ENCODE measurements around the gene PCYT1A. TPM values are rescaled to one million over a fixed set of nuclear protein-coding genes. Genes with fewer than 3 reads are reported as not detected.

Gene PCYT1A
- total RNA-seq, 2 experiments from 2014 or later, result 58.4 to 64.2 TPM

- DNase-seq (no peak), ATAC-seq (ENCODE audit: low read depth) (no peak)
- no peaks in the 10 kb centered on the region for H3K9me3 Mint-ChIP-seq
- no peaks in the 10 kb centered on the region for H3K4me1 Mint-ChIP-seq
- H3K4me3 Mint-ChIP-seq, result no peak overlapping the region
- H3K36me3 Mint-ChIP-seq, result no peaks in the 10 kb centered on the region
- POLR2A ChIA-PET, result no interaction called here
- no peak overlapping the region for H3K27ac Mint-ChIP-seq
- H3K27me3 Mint-ChIP-seq, result peaks cover 2% of the 10 kb centered on the region
Observed at GRCh38 chr3:196225086-196225485, 62.4 kb downstream of the PCYT1A start.

GRCh38 chr3:196222876-196223595 lies 64.5 kb downstream of the PCYT1A start:
- peaks cover 2% of the 10 kb centered on the region for H3K27me3 Mint-ChIP-seq
- no peaks in the 10 kb centered on the region for H3K9me3 Mint-ChIP-seq
- POLR2A ChIA-PET, result no interaction called here
- H3K4me1 Mint-ChIP-seq, result peaks cover 11% of the 10 kb centered on the region
- ATAC-seq (ENCODE audit: low read depth) (no peak), DNase-seq (no peak)
- no peak overlapping the region for H3K4me3 Mint-ChIP-seq
- no peak overlapping the region for H3K27ac Mint-ChIP-seq
- no peaks in the 10 kb centered on the region for H3K36me3 Mint-ChIP-seq

- peaks cover 14% of the 10 kb centered on the region for H3K4me1 Mint-ChIP-seq
- H3K27me3 Mint-ChIP-seq, result peaks cover 2% of the 10 kb centered on the region
- ATAC-seq (ENCODE audit: low read depth), result no peak
Observed at GRCh38 chr3:196220991-196221390, 66.5 kb downstream of the PCYT1A start.

DNA sequence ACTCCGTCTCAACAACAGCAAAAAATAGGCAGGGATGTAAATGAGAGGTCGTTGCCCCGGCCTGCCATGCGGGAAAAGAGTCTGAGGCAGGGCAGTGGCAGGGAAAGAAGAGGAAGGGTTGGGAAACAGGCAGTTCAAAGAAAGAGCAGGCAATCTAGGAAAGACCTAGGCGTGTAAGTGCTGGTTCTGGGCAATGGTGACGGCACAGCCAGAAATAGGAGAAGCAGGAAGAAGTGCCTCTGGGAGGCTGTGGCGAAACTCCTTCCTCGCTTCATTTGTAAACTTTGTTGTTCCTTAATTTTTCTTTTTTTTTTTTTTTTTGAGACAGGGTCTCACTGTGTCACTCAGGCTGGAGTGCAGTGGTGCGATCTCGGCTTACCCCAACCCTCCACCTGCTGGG lies 66.9 kb downstream of the PCYT1A start:
- DNase-seq (no peak), ATAC-seq (ENCODE audit: low read depth) (no peak)
- Mint-ChIP-seq H3K36me3 (no peaks in the 10 kb centered on the region), H3K27me3 (peaks cover 2% of the 10 kb centered on the region), H3K4me3 (no peak overlapping the region), H3K27ac (no peak overlapping the region), H3K9me3 (no peaks in the 10 kb centered on the region), H3K4me1 (peaks cover 14% of the 10 kb centered on the region)
- POLR2A ChIA-PET, result interaction anchor here (1.3 kb wide), 1 partner anchor 17 kb away, joined by 3 read pairs; no protein-coding TSS in a partner anchor

More at GRCh38 chr3:196220991-196221390, 66.5 kb downstream of the PCYT1A start:
- POLR2A ChIA-PET, result no interaction called here
- H3K27ac Mint-ChIP-seq, result no peak overlapping the region
- no peak overlapping the region for H3K4me3 Mint-ChIP-seq
- H3K36me3 Mint-ChIP-seq, result no peaks in the 10 kb centered on the region
- DNase-seq, result no peak
- no peaks in the 10 kb centered on the region for H3K9me3 Mint-ChIP-seq

DNA sequence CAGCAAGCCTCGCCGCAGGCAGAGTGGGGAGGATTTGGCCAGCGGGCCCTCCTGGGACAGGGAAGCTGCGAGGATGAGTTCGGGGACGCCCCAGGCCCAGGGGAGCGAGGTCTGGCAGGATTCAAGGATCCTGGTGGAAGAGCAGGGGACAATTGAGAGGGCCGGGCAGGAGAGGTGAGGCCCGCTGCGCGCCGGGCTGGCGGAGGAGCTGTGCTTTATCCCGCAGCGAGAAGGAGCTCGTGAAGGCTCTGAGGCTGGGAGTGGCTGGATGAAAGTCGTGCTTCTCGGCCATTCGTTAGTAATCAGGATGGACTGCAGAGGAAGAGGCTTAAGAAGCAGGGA lies 67.6 kb downstream of the PCYT1A start:
- ATAC-seq (ENCODE audit: low read depth), result no peak
- peak overlapping the region; percentile 81 for H3K27ac Mint-ChIP-seq
- H3K4me3 Mint-ChIP-seq, result peak overlapping the region; percentile 81
- POLR2A ChIA-PET, result interaction anchor here (0.7 to 1.4 kb wide), 3 partner anchors 8 to 98 kb away, joined by 3 to 5 read pairs (median 3); partner anchors contain the start of gene DYNLT2B
- peaks cover 14% of the 10 kb centered on the region for H3K4me1 Mint-ChIP-seq
- H3K27me3 Mint-ChIP-seq, result peaks cover 2% of the 10 kb centered on the region
- no peaks in the 10 kb centered on the region for H3K9me3 Mint-ChIP-seq
- no peak for DNase-seq
- no peaks in the 10 kb centered on the region for H3K36me3 Mint-ChIP-seq

- Mint-ChIP-seq H3K9me3 (no peaks in the 10 kb centered on the region), H3K36me3 (no peaks in the 10 kb centered on the region), H3K4me3 (peak overlapping the region; percentile 81), H3K27me3 (peaks cover 2% of the 10 kb centered on the region), H3K4me1 (peaks cover 14% of the 10 kb centered on the region), H3K27ac (peak overlapping the region; percentile 81)
- DNase-seq, result no peak
- peak; percentile 93 for ATAC-seq (ENCODE audit: low read depth)
- POLR2A ChIA-PET, result interaction anchor here (0.7 to 1.4 kb wide), 5 partner anchors 8 to 213 kb away, joined by 3 to 5 read pairs (median 3); partner anchors contain the start of genes DYNLT2B and UBXN7
Observed at GRCh38 chr3:196219194-196219969, 68.1 kb downstream of the PCYT1A start.

DNA sequence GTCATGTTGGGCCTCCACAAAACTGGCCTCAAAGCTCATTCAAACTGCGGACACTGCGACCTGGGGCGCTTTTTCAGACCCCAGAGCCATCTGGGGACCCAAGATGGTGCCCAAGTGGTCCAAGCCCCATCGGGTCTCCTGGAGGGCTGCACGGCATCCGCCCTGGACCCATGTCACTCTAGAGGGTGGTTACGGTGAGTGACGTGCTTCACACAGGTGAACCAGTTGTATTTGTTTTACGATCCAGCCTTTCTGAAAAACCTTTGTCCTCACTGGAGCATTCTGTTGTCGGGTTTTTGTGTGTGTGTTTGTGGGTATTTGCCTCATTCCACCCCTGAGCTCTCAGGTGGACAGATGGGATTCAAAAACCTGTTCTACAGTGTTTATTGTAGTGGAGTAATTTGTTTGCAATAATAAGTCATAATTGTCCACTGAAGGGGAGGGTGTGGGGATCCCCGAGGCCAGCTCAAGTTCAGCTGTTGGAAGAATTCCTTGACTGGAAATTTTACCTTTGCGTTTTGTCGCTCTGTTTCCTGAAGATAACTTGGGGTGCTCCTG lies 69.3 kb downstream of the PCYT1A start:
- Mint-ChIP-seq H3K36me3 (no peaks in the 10 kb centered on the region), H3K27ac (no peak overlapping the region), H3K9me3 (no peaks in the 10 kb centered on the region), H3K4me3 (no peak overlapping the region), H3K27me3 (no peaks in the 10 kb centered on the region), H3K4me1 (peaks cover 14% of the 10 kb centered on the region)
- no peak for ATAC-seq (ENCODE audit: low read depth)
- POLR2A ChIA-PET, result no interaction called here
- no peak for DNase-seq

DNA sequence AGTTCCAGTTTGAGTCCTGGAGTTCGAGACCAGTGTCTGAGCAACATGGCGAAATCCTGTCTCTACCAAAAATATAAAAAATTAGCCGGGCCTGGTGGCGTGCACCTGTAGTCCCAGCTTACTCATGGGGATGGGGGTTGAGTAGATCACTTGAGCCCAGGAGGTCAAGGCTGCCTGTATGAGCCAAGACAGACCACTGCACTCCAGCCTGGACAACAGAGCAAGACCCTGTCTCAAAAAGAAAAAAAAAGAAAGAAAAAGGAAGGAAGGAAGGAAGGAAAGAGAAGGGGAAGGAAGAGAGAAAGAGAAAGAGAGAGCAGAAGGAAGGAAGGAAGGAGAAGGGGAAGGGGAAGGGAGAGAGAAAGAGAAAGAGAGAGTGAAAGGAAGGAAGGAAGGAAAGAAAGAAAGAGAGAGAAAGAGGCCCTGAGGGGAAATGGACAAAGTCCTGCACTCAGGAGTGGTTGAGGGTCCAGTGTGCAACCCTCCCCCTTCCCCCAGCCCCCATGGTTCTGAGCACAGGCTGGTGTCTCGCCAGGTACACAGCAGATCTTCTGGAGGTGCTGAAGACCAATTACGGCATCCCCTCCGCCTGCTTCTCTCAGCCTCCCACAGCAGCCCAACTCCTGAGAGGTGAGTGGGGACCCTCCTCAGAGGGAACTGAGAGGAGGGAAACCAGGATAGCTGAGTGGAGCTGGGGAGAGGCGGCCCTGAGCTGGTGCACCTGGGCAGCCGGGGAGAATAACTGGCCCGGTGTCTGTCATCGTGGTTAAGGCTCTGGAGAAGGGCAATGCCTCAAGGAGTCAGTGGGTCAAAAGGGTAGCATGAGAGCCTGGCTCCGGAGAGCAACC lies 70.0 kb downstream of the PCYT1A start:
- H3K27ac Mint-ChIP-seq, result peak overlapping the region; percentile 34
- no peaks in the 10 kb centered on the region for H3K9me3 Mint-ChIP-seq
- ATAC-seq (ENCODE audit: low read depth) (no peak), DNase-seq (no peak)
- H3K27me3 Mint-ChIP-seq, result no peaks in the 10 kb centered on the region
- H3K4me1 Mint-ChIP-seq, result peaks cover 14% of the 10 kb centered on the region
- H3K4me3 Mint-ChIP-seq, result no peak overlapping the region
- no peaks in the 10 kb centered on the region for H3K36me3 Mint-ChIP-seq
- POLR2A ChIA-PET, result no interaction called here

DNA sequence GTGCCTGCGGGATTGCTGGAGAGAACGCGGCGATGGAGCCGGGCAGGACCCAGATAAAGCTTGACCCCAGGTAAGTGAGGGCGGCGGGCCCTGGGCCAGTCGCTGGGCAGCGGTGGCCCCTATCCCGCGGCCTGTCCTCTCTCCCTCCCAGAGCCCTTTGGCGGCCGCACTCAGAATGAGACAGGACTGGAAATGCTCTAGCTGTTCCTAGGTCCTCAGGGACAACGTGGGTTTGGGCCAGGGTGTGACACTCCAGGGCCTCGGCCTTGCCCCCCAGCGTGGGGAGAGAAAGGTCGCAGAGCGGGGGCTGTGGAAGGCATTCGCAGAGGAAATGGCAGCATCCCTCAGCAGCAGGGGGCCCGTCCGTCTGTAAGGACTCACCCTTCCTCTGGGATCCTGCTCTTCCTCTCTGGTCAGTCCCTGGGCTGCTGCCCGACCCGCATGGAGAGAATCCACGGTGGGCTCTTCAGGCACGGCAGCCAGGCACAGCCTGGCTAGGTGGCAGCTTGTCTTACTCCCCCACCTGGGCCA lies 70.8 kb downstream of the PCYT1A start:
- H3K4me3 Mint-ChIP-seq, result no peak overlapping the region
- no peaks in the 10 kb centered on the region for H3K9me3 Mint-ChIP-seq
- H3K27me3 Mint-ChIP-seq, result no peaks in the 10 kb centered on the region
- peaks cover 14% of the 10 kb centered on the region for H3K4me1 Mint-ChIP-seq
- H3K36me3 Mint-ChIP-seq, result no peaks in the 10 kb centered on the region
- ATAC-seq (ENCODE audit: low read depth) (no peak), DNase-seq (no peak)
- no peak overlapping the region for H3K27ac Mint-ChIP-seq
- POLR2A ChIA-PET, result no interaction called here

DNA sequence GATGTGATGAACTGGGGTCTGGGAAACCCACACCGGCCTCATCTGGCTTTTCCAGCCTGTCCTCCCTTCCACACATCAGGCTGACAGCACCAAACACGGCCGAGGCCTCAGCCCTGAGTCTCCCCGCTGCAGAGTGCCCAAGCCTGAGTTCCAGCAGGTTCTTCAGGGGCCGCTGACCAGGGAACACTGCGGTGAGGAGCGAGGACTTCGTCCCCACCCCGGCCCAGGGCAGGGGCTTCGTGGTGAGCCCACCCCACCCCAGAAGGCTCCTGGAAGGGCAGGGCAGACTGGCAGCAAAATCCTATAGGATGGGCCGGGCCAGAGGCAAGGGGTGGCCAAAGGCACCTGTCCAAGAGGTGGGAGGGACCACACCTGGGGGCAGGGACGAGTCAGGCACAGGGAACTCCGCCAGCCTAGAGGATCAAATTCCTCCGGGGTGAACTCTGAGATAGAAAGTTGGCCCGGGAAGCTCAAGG lies 71.4 kb downstream of the PCYT1A start, which contains the start of gene SLC51A:
Gene SLC51A (plus strand): TSS at position 446 of the 476 bp plus-strand sequence. CDS start 179 bp downstream, outside the sequence.
- POLR2A ChIA-PET, result no interaction called here
- H3K27ac Mint-ChIP-seq, result peak within 1 kb of the TSS; percentile 34
- H3K4me3 Mint-ChIP-seq, result peak within 1 kb of the TSS; percentile 28
- DNase-seq (no peak), ATAC-seq (ENCODE audit: low read depth) (no peak)
- H3K36me3 Mint-ChIP-seq, result no peaks in the 10 kb centered on the region
- H3K27me3 Mint-ChIP-seq, result no peaks in the 10 kb centered on the region
- peaks cover 14% of the 10 kb centered on the region for H3K4me1 Mint-ChIP-seq
- no peaks in the 10 kb centered on the region for H3K9me3 Mint-ChIP-seq

GRCh38 chr3:196215493-196216020 lies 72.0 kb downstream of the PCYT1A start:
- Mint-ChIP-seq H3K27me3 (no peaks in the 10 kb centered on the region), H3K4me1 (peaks cover 14% of the 10 kb centered on the region), H3K4me3 (no peak overlapping the region), H3K36me3 (no peaks in the 10 kb centered on the region), H3K27ac (no peak overlapping the region), H3K9me3 (no peaks in the 10 kb centered on the region)
- POLR2A ChIA-PET, result no interaction called here
- no peak for ATAC-seq (ENCODE audit: low read depth)
- no peak for DNase-seq

- H3K27me3 Mint-ChIP-seq, result no peaks in the 10 kb centered on the region
- no peak for ATAC-seq (ENCODE audit: low read depth)
- POLR2A ChIA-PET, result interaction anchor here (0.6 kb wide), 1 partner anchor 125 kb away, joined by 5 read pairs; no protein-coding TSS in a partner anchor
- no peak overlapping the region for H3K27ac Mint-ChIP-seq
- H3K36me3 Mint-ChIP-seq, result no peaks in the 10 kb centered on the region
- H3K4me1 Mint-ChIP-seq, result peaks cover 14% of the 10 kb centered on the region
- no peak overlapping the region for H3K4me3 Mint-ChIP-seq
- no peaks in the 10 kb centered on the region for H3K9me3 Mint-ChIP-seq
- no peak for DNase-seq
Observed at GRCh38 chr3:196214783-196215441, 72.6 kb downstream of the PCYT1A start.

Measured in activated naive CD8-positive, alpha-beta T cell treated with anti-CD3 and anti-CD28 coated beads, Interleukin-2, amount 10 ng/mL, durations not matched to agents 7 days and 5 days (primary cell).